Gastroesophageal sphincter (tissue), 4 donors: ENCODE results near the gene DDX54. TPM values are rescaled to one million over a fixed set of nuclear protein-coding genes. Genes with fewer than 3 reads are reported as not detected.
"Not testable (repeated sequence)": the region's sequence is repeated elsewhere in the genome, so short reads cannot be mapped to it uniquely, and the experiment has no call there.

ENCODE experiments used
- ATAC-seq: fragments of 150-250 bp; one replicate; pipeline ENCODE4 v1.9.1; 2016; ENCODE audit warnings: mild to moderate bottlenecking, moderate library complexity
- H3K27ac ChIP-seq, 4 donors: fragments of 200-600 bp; sonication (generic) in 3 of 4; 1 replicate in 3 of 4; 2 replicates in 1 of 4; pipeline ENCODE4 v1.5.1; 2016 to 2019
- H3K27me3 ChIP-seq: fragments of 200-600 bp; sonication (generic); one replicate; pipeline ENCODE4 v1.5.1; 2019
- H3K36me3 ChIP-seq, 2 donors: fragments of 200-600 bp; sonication (generic); one replicate each; pipeline ENCODE4 v1.5.1; 2019; ENCODE audit warnings: control low read depth in 1 of 2
- H3K4me1 ChIP-seq, 3 donors: fragments of 200-600 bp; sonication (generic); 1 replicate in 2 of 3; 2 replicates in 1 of 3; pipeline ENCODE4 v1.5.1; 2016 to 2019; ENCODE audit warnings: control low read depth in 2 of 3
- H3K4me3 ChIP-seq, 2 donors: fragments of 200-600 bp; sonication (generic); one replicate each; pipeline ENCODE4 v1.5.1; 2019; ENCODE audit warnings: mild to moderate bottlenecking in 1 of 2, moderate library complexity in 1 of 2
- H3K9me3 ChIP-seq, 3 donors: fragments of 200-600 bp; sonication (generic); one replicate each; pipeline ENCODE4 v1.5.1; 2017 to 2019; ENCODE audit warnings: control low read depth in 2 of 3
- EP300 ChIP-seq: sonication (generic); formaldehyde crosslinking; IDR thresholded peaks from one replicate; pipeline ENCODE4 v1.6.1; 2017; ENCODE audit warnings: antibody characterized with exemption, mild to moderate bottlenecking
- POLR2A ChIP-seq, 2 donors: fragments of 450-650 bp; IDR thresholded peaks; one replicate each; pipeline ENCODE4 v1.6.1; 2017; ENCODE audit warnings: antibody characterized with exemption in 2 of 2, mild to moderate bottlenecking in 2 of 2, moderate library complexity in 1 of 2
- POLR2AphosphoS5 ChIP-seq: sonication (generic); formaldehyde crosslinking; IDR thresholded peaks from one replicate; pipeline ENCODE4 v1.6.1; 2017; ENCODE audit warnings: antibody characterized with exemption
- WGBS, 2 donors: methylation state at CpG; one replicate each; pipeline ENCODE4 v1.1.5; 2018; ENCODE audit warnings: low coverage in 1 of 2; 5-methylcytosine and 5-hydroxymethylcytosine counted together
- total RNA-seq, 4 donors: library from RNA; depleted of rRNA; stranded (reverse); fragments of >200 nt; gene quantifications; one replicate each; pipeline ENCODE4 v1.1.0, GENCODE V29; 2016
- TF ChIP-seq, protein P1 (sequence below), 4 experiments: fragments of 200-600 bp in 2 of 4; fragments of 450-650 bp in 2 of 4; sonication (generic) in 1 of 4; IDR thresholded peaks; one replicate each; pipeline ENCODE4 v1.5.1; 2017 to 2019; ENCODE audit warnings: antibody characterized with exemption in 4 of 4, mild to moderate bottlenecking in 2 of 4, moderate library complexity in 2 of 4

Gene DDX54
- total RNA-seq, 4 donors from 2014 or later, result 38.0 to 60.4 (median 53.3) TPM

DNA sequence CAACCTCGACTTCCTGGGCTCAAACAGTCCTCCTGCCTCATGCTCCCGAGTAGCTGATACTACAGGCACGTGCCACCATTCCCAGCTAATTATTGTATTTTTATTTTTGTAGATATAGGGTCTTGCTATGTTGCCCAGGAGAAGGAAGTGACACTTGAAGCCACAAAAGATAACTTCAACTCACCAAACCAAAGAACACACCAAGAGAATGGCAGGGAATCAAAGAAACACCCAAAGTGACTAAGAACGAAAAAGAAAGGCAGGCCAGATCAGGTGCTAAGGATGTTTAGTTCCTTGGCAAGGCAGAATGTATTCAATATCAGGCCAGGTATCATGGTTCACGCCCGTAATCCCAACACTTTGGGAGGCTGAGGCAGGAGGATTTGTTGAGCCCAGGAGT is 25.9 kb upstream of the DDX54 start:
- TF ChIP-seq, protein P1, sequence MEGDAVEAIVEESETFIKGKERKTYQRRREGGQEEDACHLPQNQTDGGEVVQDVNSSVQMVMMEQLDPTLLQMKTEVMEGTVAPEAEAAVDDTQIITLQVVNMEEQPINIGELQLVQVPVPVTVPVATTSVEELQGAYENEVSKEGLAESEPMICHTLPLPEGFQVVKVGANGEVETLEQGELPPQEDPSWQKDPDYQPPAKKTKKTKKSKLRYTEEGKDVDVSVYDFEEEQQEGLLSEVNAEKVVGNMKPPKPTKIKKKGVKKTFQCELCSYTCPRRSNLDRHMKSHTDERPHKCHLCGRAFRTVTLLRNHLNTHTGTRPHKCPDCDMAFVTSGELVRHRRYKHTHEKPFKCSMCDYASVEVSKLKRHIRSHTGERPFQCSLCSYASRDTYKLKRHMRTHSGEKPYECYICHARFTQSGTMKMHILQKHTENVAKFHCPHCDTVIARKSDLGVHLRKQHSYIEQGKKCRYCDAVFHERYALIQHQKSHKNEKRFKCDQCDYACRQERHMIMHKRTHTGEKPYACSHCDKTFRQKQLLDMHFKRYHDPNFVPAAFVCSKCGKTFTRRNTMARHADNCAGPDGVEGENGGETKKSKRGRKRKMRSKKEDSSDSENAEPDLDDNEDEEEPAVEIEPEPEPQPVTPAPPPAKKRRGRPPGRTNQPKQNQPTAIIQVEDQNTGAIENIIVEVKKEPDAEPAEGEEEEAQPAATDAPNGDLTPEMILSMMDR (IDR thresholded peaks at IDR 0.05), result no peak
- TF ChIP-seq EP300, result no peak
- no peak for TF ChIP-seq POLR2AphosphoS5
- no peak for TF ChIP-seq POLR2A (IDR thresholded peaks at IDR 0.05)
- H3K4me3 ChIP-seq, result no peak overlapping the region
- no peaks in the 10 kb centered on the region for H3K4me1 ChIP-seq
- H3K27me3 ChIP-seq, result no peaks in the 10 kb centered on the region
- 88 to 91% methylated on average over 5 to 6 of the region's 6 CpGs for WGBS, 2 donors
- ATAC-seq, result no peak
- no peaks in the 10 kb centered on the region for H3K9me3 ChIP-seq
- no peak overlapping the region for H3K27ac ChIP-seq
- no peaks in the 10 kb centered on the region for H3K36me3 ChIP-seq

GRCh38 chr12:113208041-113208934 is 23.0 kb upstream of the DDX54 start:
- H3K36me3 ChIP-seq, result no peaks in the 10 kb centered on the region
- H3K4me3 ChIP-seq, result no peak overlapping the region
- H3K27me3 ChIP-seq, result no peaks in the 10 kb centered on the region
- 78 to 100% methylated on average over 4 to 5 of the region's 10 CpGs for WGBS, 2 donors
- peaks cover 0 to 5% (median 0%) of the 10 kb centered on the region in 3 donors for H3K4me1 ChIP-seq
- no peaks in the 10 kb centered on the region for H3K9me3 ChIP-seq
- ATAC-seq, result peak; percentile 67
- peak overlapping the region in 2 of 4 donors; percentile 27 to 34 for H3K27ac ChIP-seq
- TF ChIP-seq EP300 (no peak), POLR2A (IDR thresholded peaks at IDR 0.05) (no peak), POLR2AphosphoS5 (no peak)
- TF ChIP-seq, protein P1 (IDR thresholded peaks at IDR 0.05), result no peak

GRCh38 chr12:113207613-113208040 is 22.3 kb upstream of the DDX54 start:
- no peak for ATAC-seq
- peaks cover 0 to 5% (median 0%) of the 10 kb centered on the region in 3 donors for H3K4me1 ChIP-seq
- H3K27ac ChIP-seq, result no peak overlapping the region
- no peaks in the 10 kb centered on the region for H3K36me3 ChIP-seq
- H3K27me3 ChIP-seq, result no peaks in the 10 kb centered on the region
- no peak overlapping the region for H3K4me3 ChIP-seq
- no peaks in the 10 kb centered on the region for H3K9me3 ChIP-seq
- TF ChIP-seq POLR2AphosphoS5 (no peak), POLR2A (IDR thresholded peaks at IDR 0.05) (no peak), EP300 (no peak)
- TF ChIP-seq, protein P1 (IDR thresholded peaks at IDR 0.05), result no peak
- 58 to 68% methylated on average over 4 to 5 of the region's 6 CpGs for WGBS, 2 donors

DNA sequence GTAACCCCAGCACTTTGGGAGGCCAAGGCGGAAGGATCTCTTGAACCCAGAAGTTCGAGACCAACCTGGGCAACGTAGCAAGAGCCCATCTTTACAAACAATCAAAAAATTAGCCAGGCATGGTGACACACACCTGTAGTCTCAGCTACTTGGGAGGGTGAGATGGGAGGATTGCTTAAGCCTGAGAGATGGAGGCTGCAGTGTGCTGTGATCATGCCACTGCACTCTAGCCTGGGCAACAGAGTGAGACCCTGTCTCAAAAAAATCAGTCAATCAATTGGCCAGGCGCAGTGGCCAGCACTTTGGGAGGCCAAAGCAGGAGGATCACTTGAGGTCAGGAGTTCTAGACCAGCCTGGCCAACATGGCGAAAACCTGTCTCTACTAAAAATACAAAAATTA is 21.5 kb upstream of the DDX54 start:
- not testable (repeated sequence) for H3K4me1 ChIP-seq, H3K27me3 ChIP-seq, H3K4me3 ChIP-seq, ATAC-seq, H3K9me3 ChIP-seq, H3K36me3 ChIP-seq, H3K27ac ChIP-seq
- 93 to 100% methylated on average over 1 to 3 of the region's 5 CpGs for WGBS, 2 donors

- no peak for TF ChIP-seq EP300
- TF ChIP-seq POLR2AphosphoS5, result no peak
- TF ChIP-seq, protein P1 (IDR thresholded peaks at IDR 0.05), result no peak
- no peak for TF ChIP-seq POLR2A (IDR thresholded peaks at IDR 0.05)
- Histone ChIP-seq H3K36me3 (no peaks in the 10 kb centered on the region), H3K4me3 (no peak overlapping the region), H3K27me3 (no peaks in the 10 kb centered on the region), H3K4me1 (peaks cover 0 to 5% (median 0%) of the 10 kb centered on the region in 3 donors), H3K9me3 (no peaks in the 10 kb centered on the region), H3K27ac (no peak overlapping the region)
- WGBS, 2 donors, result 82 to 92% methylated on average over 3 of the region's 3 CpGs
- ATAC-seq, result no peak
Observed at GRCh38 chr12:113204804-113205203, 19.5 kb upstream of the DDX54 start.
